Progenitor cell of endocrine pancreas (in vitro differentiated cells): ENCODE data around the gene ELOVL2. TPM values are rescaled to one million over a fixed set of nuclear protein-coding genes. Genes with fewer than 3 reads are reported as not detected.

ENCODE experiments used
- DNase-seq: peaks from one replicate; pipeline ENCODE4 v3.0.0; 2021; ENCODE audit warnings: low spot score; ENCODE audit not compliant: unreplicated experiment
- H3K27ac Mint-ChIP-seq: 2 replicates; pipeline ENCODE4 v1.8.0; 2021; ENCODE audit warnings: mild to moderate bottlenecking, moderate library complexity, mixed read lengths
- H3K27me3 Mint-ChIP-seq: 2 replicates; pipeline ENCODE4 v1.8.0; 2021; ENCODE audit warnings: mixed read lengths
- H3K36me3 Mint-ChIP-seq: 2 replicates; pipeline ENCODE4 v1.8.0; 2022; ENCODE audit warnings: mixed read lengths; ENCODE audit not compliant: insufficient read depth
- H3K4me1 Mint-ChIP-seq: 2 replicates; pipeline ENCODE4 v1.8.0; 2021; ENCODE audit warnings: low read depth, mixed read lengths
- H3K4me3 Mint-ChIP-seq: 2 replicates; pipeline ENCODE4 v1.8.0; 2021; ENCODE audit warnings: low read depth, mild to moderate bottlenecking, moderate library complexity, mixed read lengths
- H3K9me3 Mint-ChIP-seq: 2 replicates; pipeline ENCODE4 v1.8.0; 2021; ENCODE audit warnings: low read depth, mixed read lengths
- CTCF ChIP-seq: fragments of 200-600 bp; sonication (generic); IDR thresholded peaks from one replicate; pipeline ENCODE4 v1.5.0; 2021; ENCODE audit warnings: antibody characterized with exemption, mild to moderate bottlenecking; ENCODE audit not compliant: unreplicated experiment
- total RNA-seq: library from RNA; stranded (reverse); gene quantifications from 2 replicates; pipeline ENCODE4 v1.2.1, GENCODE V29; 2021

Gene ELOVL2
- total RNA-seq, 1 donor from 2014 or later, result 5.6 TPM

GRCh38 chr6:11023032-11023431 lies 21.1 kb downstream of the ELOVL2 start:
- no peak overlapping the region for H3K27ac Mint-ChIP-seq
- no peak overlapping the region for H3K4me3 Mint-ChIP-seq
- no peak for TF ChIP-seq CTCF
- H3K36me3 Mint-ChIP-seq, result no peaks in the 10 kb centered on the region
- no peak for DNase-seq
- H3K4me1 Mint-ChIP-seq, result peaks cover 10% of the 10 kb centered on the region
- H3K9me3 Mint-ChIP-seq, result no peaks in the 10 kb centered on the region
- H3K27me3 Mint-ChIP-seq, result peaks cover 41% of the 10 kb centered on the region

GRCh38 chr6:11021714-11022113 lies 22.4 kb downstream of the ELOVL2 start:
- Mint-ChIP-seq H3K27me3 (peaks cover 35% of the 10 kb centered on the region), H3K9me3 (no peaks in the 10 kb centered on the region), H3K4me3 (no peak overlapping the region), H3K4me1 (peaks cover 9% of the 10 kb centered on the region), H3K36me3 (no peaks in the 10 kb centered on the region), H3K27ac (no peak overlapping the region)
- no peak for TF ChIP-seq CTCF
- no peak for DNase-seq

GRCh38 chr6:11021003-11021402 lies 23.1 kb downstream of the ELOVL2 start:
- Mint-ChIP-seq H3K27me3 (peaks cover 33% of the 10 kb centered on the region), H3K9me3 (no peaks in the 10 kb centered on the region), H3K36me3 (no peaks in the 10 kb centered on the region), H3K4me3 (no peak overlapping the region), H3K4me1 (peaks cover 5% of the 10 kb centered on the region), H3K27ac (no peak overlapping the region)
- no peak for DNase-seq
- no peak for TF ChIP-seq CTCF

GRCh38 chr6:11018225-11018624 lies 25.9 kb downstream of the ELOVL2 start:
- Mint-ChIP-seq H3K4me3 (no peak overlapping the region), H3K9me3 (no peaks in the 10 kb centered on the region), H3K27me3 (peaks cover 21% of the 10 kb centered on the region), H3K36me3 (no peaks in the 10 kb centered on the region), H3K4me1 (peaks cover 4% of the 10 kb centered on the region), H3K27ac (no peak overlapping the region)
- TF ChIP-seq CTCF, result no peak
- DNase-seq, result no peak

- no peak for TF ChIP-seq CTCF
- H3K4me3 Mint-ChIP-seq, result no peak overlapping the region
- H3K9me3 Mint-ChIP-seq, result no peaks in the 10 kb centered on the region
- peaks cover 18% of the 10 kb centered on the region for H3K27me3 Mint-ChIP-seq
- DNase-seq, result no peak
- H3K4me1 Mint-ChIP-seq, result peaks cover 10% of the 10 kb centered on the region
- no peaks in the 10 kb centered on the region for H3K36me3 Mint-ChIP-seq
- no peak overlapping the region for H3K27ac Mint-ChIP-seq
Observed at GRCh38 chr6:11017090-11017489, 27.0 kb downstream of the ELOVL2 start.
